Peyer's patch (tissue), 4 donors: ENCODE measurements around the gene MAPK1IP1L. TPM values are rescaled to one million over a fixed set of nuclear protein-coding genes. Genes with fewer than 3 reads are reported as not detected.

Experiments used
- DNase-seq, 3 donors: peaks; one replicate each; pipeline ENCODE4 v3.0.0-alpha.2; 2017 to 2019
- H3K27ac ChIP-seq, 4 donors: fragments of 200-600 bp; sonication (generic); one replicate each; pipeline ENCODE4 v1.5.1; 2016 to 2019
- H3K27me3 ChIP-seq, 2 donors: fragments of 200-600 bp; sonication (generic); one replicate each; pipeline ENCODE4 v1.5.1; 2019
- H3K36me3 ChIP-seq, 3 donors: fragments of 200-600 bp; sonication (generic); one replicate each; pipeline ENCODE4 v1.5.1; 2016 to 2019
- H3K4me1 ChIP-seq, 4 donors: fragments of 200-600 bp; sonication (generic); one replicate each; pipeline ENCODE4 v1.5.1; 2016 to 2019
- H3K4me3 ChIP-seq, 4 donors: fragments of 200-600 bp; sonication (generic); 1 replicate in 3 of 4; 2 replicates in 1 of 4; pipeline ENCODE4 v1.5.1; 2016 to 2019; ENCODE audit warnings: mild to moderate bottlenecking in 1 of 4
- H3K9me3 ChIP-seq, 4 donors: fragments of 200-600 bp; sonication (generic); one replicate each; pipeline ENCODE4 v1.5.1; 2016 to 2019; ENCODE audit warnings: mild to moderate bottlenecking in 1 of 4
- POLR2A ChIP-seq, 2 donors: fragments of 450-650 bp; IDR thresholded peaks; one replicate each; pipeline ENCODE4 v1.5.1; 2017; ENCODE audit warnings: antibody characterized with exemption in 2 of 2, mild to moderate bottlenecking in 2 of 2, moderate library complexity in 2 of 2
- total RNA-seq, 4 donors: library from RNA; depleted of rRNA; stranded (reverse); fragments of >200 nt; gene quantifications; one replicate each; pipeline ENCODE4 v1.1.0, GENCODE V29; 2016
- TF ChIP-seq, protein P1 (sequence below), 6 experiments: fragments of 450-650 bp in 4 of 6; fragments of 200-600 bp in 2 of 6; sonication (generic) in 1 of 6; IDR thresholded peaks; one replicate each; pipeline ENCODE4 v1.5.1; 2017 to 2019; ENCODE audit warnings: antibody characterized with exemption in 6 of 6, mild to moderate bottlenecking in 3 of 6, moderate library complexity in 1 of 6

Gene MAPK1IP1L
- total RNA-seq, 4 donors from 2014 or later, result 27.2 to 56.6 (median 35.2) TPM

DNA sequence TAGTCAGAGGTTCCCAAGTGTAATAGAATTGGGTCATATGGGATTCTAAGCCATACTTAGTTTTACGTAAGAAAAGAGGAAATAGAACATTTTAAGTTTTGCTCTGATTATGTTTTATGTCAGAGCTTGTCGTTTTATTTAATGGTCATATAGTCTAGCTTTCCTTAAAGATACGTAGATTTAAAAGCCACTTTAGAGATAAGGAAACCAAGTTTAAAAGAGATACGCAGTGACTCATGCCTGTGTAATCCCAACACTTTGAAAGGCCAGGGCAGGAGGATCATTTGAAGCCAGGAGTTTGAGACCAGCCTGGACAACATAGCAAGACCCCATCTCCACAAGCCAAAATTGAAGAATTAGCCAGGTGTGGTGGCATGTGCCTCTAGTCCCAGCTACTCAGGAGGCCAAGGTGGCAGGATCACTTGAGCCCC is 19.5 kb downstream of the MAPK1IP1L start:
- Histone ChIP-seq H3K4me3 (no peak overlapping the region), H3K9me3 (no peaks in the 10 kb centered on the region), H3K27me3 (no peaks in the 10 kb centered on the region), H3K27ac (no peak overlapping the region), H3K36me3 (peaks cover 0 to 5% (median 0%) of the 10 kb centered on the region in 3 donors), H3K4me1 (no peaks in the 10 kb centered on the region)
- no peak for DNase-seq
- TF ChIP-seq, protein P1, sequence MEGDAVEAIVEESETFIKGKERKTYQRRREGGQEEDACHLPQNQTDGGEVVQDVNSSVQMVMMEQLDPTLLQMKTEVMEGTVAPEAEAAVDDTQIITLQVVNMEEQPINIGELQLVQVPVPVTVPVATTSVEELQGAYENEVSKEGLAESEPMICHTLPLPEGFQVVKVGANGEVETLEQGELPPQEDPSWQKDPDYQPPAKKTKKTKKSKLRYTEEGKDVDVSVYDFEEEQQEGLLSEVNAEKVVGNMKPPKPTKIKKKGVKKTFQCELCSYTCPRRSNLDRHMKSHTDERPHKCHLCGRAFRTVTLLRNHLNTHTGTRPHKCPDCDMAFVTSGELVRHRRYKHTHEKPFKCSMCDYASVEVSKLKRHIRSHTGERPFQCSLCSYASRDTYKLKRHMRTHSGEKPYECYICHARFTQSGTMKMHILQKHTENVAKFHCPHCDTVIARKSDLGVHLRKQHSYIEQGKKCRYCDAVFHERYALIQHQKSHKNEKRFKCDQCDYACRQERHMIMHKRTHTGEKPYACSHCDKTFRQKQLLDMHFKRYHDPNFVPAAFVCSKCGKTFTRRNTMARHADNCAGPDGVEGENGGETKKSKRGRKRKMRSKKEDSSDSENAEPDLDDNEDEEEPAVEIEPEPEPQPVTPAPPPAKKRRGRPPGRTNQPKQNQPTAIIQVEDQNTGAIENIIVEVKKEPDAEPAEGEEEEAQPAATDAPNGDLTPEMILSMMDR (IDR thresholded peaks at IDR 0.05), result no peak
- no peak for TF ChIP-seq POLR2A (IDR thresholded peaks at IDR 0.05)

DNA sequence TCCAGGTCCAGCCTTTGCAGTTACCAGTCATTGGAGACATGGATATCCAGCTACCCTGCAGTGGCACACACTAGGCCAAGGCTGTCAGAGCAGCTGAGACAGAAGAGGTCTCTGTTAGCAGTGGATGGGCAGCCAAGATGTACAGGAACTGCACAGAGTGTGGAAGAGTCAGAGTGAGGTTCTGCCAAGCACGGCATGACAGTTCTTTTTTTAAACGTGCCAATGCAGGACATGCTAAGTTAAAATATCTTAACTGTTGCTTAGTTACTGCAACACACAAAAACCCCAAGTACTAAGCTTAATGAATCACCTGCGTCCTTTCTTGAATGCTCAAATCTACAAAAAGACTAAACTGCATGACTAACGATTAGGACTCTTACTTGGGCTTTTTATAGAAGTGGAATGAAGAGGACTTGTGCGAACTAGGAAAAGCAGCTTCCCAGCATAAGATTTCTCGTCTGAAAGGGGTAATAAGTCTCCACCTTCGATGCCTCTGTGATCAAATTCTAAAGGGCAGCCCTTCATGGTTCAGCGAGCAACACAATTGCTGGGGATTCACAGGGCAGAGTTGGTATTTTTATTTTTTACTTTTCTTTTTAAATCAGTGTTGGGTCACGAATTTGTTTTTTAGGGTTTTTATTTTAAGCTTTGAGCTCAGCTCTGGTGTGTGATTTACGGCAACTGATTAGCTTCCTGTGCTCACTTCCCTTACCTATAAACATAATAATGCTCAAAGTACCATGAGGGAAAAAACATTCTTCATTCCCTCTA is 20.6 kb downstream of the MAPK1IP1L start:
- TF ChIP-seq, protein P1 (IDR thresholded peaks at IDR 0.05), result no peak
- TF ChIP-seq POLR2A (IDR thresholded peaks at IDR 0.05), result no peak
- no peaks in the 10 kb centered on the region for H3K9me3 ChIP-seq
- no peak overlapping the region for H3K4me3 ChIP-seq
- no peaks in the 10 kb centered on the region for H3K4me1 ChIP-seq
- DNase-seq, result no peak
- peaks cover 0 to 5% (median 0%) of the 10 kb centered on the region in 3 donors for H3K36me3 ChIP-seq
- no peaks in the 10 kb centered on the region for H3K27me3 ChIP-seq
- H3K27ac ChIP-seq, result peak overlapping the region in 2 of 4 donors; percentile 12 to 32

DNA sequence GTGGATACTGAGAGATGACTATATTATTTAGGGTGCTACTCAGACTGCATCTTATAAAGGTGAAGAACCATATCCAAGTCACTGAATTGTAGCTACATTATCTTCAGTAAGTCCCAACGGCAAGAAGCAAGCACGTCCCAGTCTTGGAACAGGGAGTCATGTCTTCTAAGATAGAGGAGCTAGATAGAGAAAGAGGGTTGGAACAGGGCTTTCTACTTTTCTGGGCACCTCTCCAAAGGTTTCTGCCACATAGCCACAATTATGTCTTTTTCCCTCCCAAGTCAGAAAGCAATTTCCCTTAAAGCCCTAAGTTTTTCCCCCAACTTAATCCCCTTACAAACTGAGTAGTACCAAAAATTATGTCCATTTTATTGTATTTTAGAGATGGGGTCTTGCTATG is 22.4 kb downstream of the MAPK1IP1L start:
- Histone ChIP-seq H3K27me3 (no peaks in the 10 kb centered on the region), H3K9me3 (no peaks in the 10 kb centered on the region), H3K27ac (no peak overlapping the region), H3K36me3 (no peaks in the 10 kb centered on the region), H3K4me3 (no peak overlapping the region), H3K4me1 (no peaks in the 10 kb centered on the region)
- DNase-seq, result no peak
- TF ChIP-seq, protein P1 (IDR thresholded peaks at IDR 0.05), result no peak
- TF ChIP-seq POLR2A (IDR thresholded peaks at IDR 0.05), result no peak

DNA sequence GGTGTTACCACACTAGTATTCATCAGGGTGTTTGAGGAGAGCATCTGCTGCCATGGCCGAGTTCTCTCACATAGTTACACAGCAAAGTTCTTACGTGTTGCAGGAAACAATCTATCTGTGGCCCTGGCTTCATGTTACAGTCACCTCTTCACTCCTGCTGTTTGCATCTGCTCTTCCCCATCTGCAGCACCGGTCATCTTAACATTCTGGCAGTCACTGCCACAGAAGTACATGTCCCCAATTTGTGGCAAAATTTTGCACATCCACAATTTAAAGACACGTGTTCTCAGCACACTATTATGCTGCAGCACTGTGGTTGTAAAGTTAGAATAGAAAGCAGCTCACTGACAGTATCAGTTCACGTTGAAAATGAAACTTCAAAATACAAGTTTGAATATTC is 23.2 kb downstream of the MAPK1IP1L start:
- Histone ChIP-seq H3K4me3 (peak overlapping the region in 1 of 4 donors; percentile 6), H3K27ac (no peak overlapping the region), H3K27me3 (no peaks in the 10 kb centered on the region), H3K36me3 (no peaks in the 10 kb centered on the region), H3K9me3 (no peaks in the 10 kb centered on the region), H3K4me1 (no peaks in the 10 kb centered on the region)
- DNase-seq, result no peak
- TF ChIP-seq POLR2A (IDR thresholded peaks at IDR 0.05), result no peak
- TF ChIP-seq, protein P1 (IDR thresholded peaks at IDR 0.05), result no peak

DNA sequence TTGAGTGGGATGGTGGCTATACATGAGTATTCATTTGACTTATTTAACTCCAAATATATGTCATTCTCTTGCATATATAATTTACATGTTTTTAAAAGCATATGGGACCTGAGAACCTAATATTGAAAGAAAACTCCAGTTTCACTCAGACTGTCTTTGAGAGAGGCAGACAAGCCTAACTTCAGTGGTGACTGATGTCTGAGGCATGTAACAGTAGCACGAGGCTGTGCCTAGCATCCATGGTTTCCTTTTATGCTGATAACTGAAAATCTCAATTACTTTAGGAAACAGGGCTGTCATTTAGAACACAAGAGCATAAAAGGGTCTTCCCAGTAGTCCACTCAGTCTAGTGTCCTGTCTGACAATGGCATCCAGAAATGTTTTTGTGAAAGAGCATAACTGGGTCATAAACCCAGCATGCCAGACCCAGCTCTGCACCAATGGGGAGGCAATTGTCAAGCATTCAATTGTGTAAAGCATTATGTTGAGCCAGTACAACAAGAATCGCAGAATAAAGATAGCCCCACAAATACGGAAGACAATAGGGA is 24.3 kb downstream of the MAPK1IP1L start:
- Histone ChIP-seq H3K9me3 (no peaks in the 10 kb centered on the region), H3K36me3 (no peaks in the 10 kb centered on the region), H3K27me3 (no peaks in the 10 kb centered on the region), H3K4me1 (no peaks in the 10 kb centered on the region), H3K27ac (no peak overlapping the region), H3K4me3 (no peak overlapping the region)
- no peak for DNase-seq
- TF ChIP-seq POLR2A (IDR thresholded peaks at IDR 0.05), result no peak
- TF ChIP-seq, protein P1 (IDR thresholded peaks at IDR 0.05), result no peak
